DND-41 (cell line): ENCODE results near the gene MBNL2.

ENCODE experiments used
- CTCF ChIP-seq: IDR thresholded peaks from 2 replicates; pipeline ENCODE4 v1.5.1; 2012; ENCODE audit warnings: borderline replicate concordance, low read length, moderate library complexity, mild to moderate bottlenecking; ENCODE audit not compliant: poor library complexity, severe bottlenecking; ENCODE audit errors: extremely low read depth
- EZH2 ChIP-seq: IDR thresholded peaks from 3 replicates; pipeline ENCODE4 v1.6.1; 2012; ENCODE audit warnings: borderline replicate concordance, low read depth, mild to moderate bottlenecking, moderate library complexity, low read length, inconsistent platforms; ENCODE audit not compliant: severe bottlenecking

GRCh38 chr13:97341135-97341534 lies 119.0 kb downstream of the MBNL2 start:
- TF ChIP-seq CTCF: no peak
- no peak for TF ChIP-seq EZH2
